Dedifferentiated amniotic fluid mesenchymal stem cell (primary cell): ENCODE measurements around the gene TEX13D.
"Not testable (repeated sequence)": the region's sequence is repeated elsewhere in the genome, so short reads cannot be mapped to it uniquely, and the experiment has no call there.

ENCODE experiments used
- DNase-seq: peaks from one replicate; pipeline ENCODE4 v3.0.0-alpha.2; 2016; ENCODE audit errors: extremely low spot score

Gene TEX13D

GRCh38 chrX:124332481-124333424 lies at the start of gene TEX13D:
Gene TEX13D, plus strand, starts transcription at chrX:124332660. Its CDS starts 258 bp downstream, at chrX:124332918.
- DNase-seq = no peak

GRCh38 chrX:124289443-124289842 lies 43.0 kb upstream of the TEX13D start:
- DNase-seq = no peak

GRCh38 chrX:124293810-124294209 lies 38.6 kb upstream of the TEX13D start:
- no peak for DNase-seq

- not testable (repeated sequence) for DNase-seq
These were observed 33.1 kb upstream of the TEX13D start for GRCh38 chrX:124299323-124299722.

- no peak for DNase-seq
These were observed 32.1 kb upstream of the TEX13D start for GRCh38 chrX:124300405-124300804.

GRCh38 chrX:124307253-124307907 lies 25.1 kb upstream of the TEX13D start:
- no peak for DNase-seq

- DNase-seq = no peak
These were observed 6.7 kb upstream of the TEX13D start for GRCh38 chrX:124325732-124326131.

GRCh38 chrX:124328765-124329164 lies 3.7 kb upstream of the TEX13D start:
- no peak for DNase-seq

GRCh38 chrX:124333862-124334261 lies 1.4 kb downstream of the TEX13D start:
- no peak for DNase-seq

GRCh38 chrX:124334555-124334954 lies 2.1 kb downstream of the TEX13D start:
- not testable (repeated sequence) for DNase-seq

GRCh38 chrX:124335598-124335997 lies 3.1 kb downstream of the TEX13D start:
- no peak for DNase-seq

- no peak for DNase-seq
These were observed 5.5 kb downstream of the TEX13D start for GRCh38 chrX:124337916-124338315.

- DNase-seq = no peak
These were observed 6.5 kb downstream of the TEX13D start for GRCh38 chrX:124338733-124339514.

GRCh38 chrX:124341396-124342132 lies 9.1 kb downstream of the TEX13D start:
- no peak for DNase-seq

GRCh38 chrX:124342174-124342867 lies 9.9 kb downstream of the TEX13D start:
- DNase-seq = no peak

- DNase-seq = no peak
These were observed 10.6 kb downstream of the TEX13D start for GRCh38 chrX:124343016-124343415.

GRCh38 chrX:124344246-124344645 lies 11.8 kb downstream of the TEX13D start:
- no peak for DNase-seq

GRCh38 chrX:124346117-124346876 lies 13.8 kb downstream of the TEX13D start, which contains the start of gene SH2D1A:
Gene SH2D1A, plus strand, starts transcription at chrX:124346563. Its CDS starts 80 bp downstream, at chrX:124346643.
- DNase-seq = no peak

- DNase-seq = no peak
These were observed 14.4 kb downstream of the TEX13D start for GRCh38 chrX:124346877-124347241.

- DNase-seq = no peak
These were observed 14.8 kb downstream of the TEX13D start for GRCh38 chrX:124347242-124347641.
